Gastrocnemius medialis (tissue), 4 donors: Measurements from ENCODE around the gene TBP.

Experiments
- POLR2A ChIP-seq, 2 donors: fragments of 450-650 bp; IDR thresholded peaks; one replicate each; pipeline ENCODE4 v1.6.1; 2017; ENCODE audit warnings: antibody characterized with exemption in 2 of 2, mild to moderate bottlenecking in 2 of 2, moderate library complexity in 2 of 2
- TF ChIP-seq, protein P1 (sequence below), 5 experiments: fragments of 450-650 bp in 3 of 5; fragments of 200-600 bp in 2 of 5; sonication (generic) in 2 of 5; IDR thresholded peaks in 4 of 5; conservative IDR thresholded peaks in 1 of 5; 1 replicate in 4 of 5; 2 replicates in 1 of 5; pipeline ENCODE4 v1.5.1; 2016 to 2019; ENCODE audit warnings: antibody characterized with exemption in 5 of 5, mild to moderate bottlenecking in 3 of 5, moderate library complexity in 3 of 5

- TF ChIP-seq, protein P1, sequence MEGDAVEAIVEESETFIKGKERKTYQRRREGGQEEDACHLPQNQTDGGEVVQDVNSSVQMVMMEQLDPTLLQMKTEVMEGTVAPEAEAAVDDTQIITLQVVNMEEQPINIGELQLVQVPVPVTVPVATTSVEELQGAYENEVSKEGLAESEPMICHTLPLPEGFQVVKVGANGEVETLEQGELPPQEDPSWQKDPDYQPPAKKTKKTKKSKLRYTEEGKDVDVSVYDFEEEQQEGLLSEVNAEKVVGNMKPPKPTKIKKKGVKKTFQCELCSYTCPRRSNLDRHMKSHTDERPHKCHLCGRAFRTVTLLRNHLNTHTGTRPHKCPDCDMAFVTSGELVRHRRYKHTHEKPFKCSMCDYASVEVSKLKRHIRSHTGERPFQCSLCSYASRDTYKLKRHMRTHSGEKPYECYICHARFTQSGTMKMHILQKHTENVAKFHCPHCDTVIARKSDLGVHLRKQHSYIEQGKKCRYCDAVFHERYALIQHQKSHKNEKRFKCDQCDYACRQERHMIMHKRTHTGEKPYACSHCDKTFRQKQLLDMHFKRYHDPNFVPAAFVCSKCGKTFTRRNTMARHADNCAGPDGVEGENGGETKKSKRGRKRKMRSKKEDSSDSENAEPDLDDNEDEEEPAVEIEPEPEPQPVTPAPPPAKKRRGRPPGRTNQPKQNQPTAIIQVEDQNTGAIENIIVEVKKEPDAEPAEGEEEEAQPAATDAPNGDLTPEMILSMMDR (IDR thresholded peaks at IDR 0.05 in 4 of 5, conservative IDR thresholded peaks at IDR 0.05 in 1 of 5) = no peak
- TF ChIP-seq POLR2A (IDR thresholded peaks at IDR 0.05) = no peak
Measured at GRCh38 chr6:170536671-170537070, 17.5 kb upstream of the TBP start.
